DMS53 (cell line): Measurements from ENCODE around the gene NKX2-3.

ENCODE experiments used
- DNase-seq: peaks from one replicate; lab custom pipeline; 2025; lab: John Stamatoyannopoulos, UW

Gene NKX2-3

GRCh38 chr10:99526861-99527504, 5.8 kb upstream of the NKX2-3 start:
- DNase-seq: no peak

GRCh38 chr10:99527526-99528493, 4.9 kb upstream of the NKX2-3 start:
- peak; percentile 33 for DNase-seq

GRCh38 chr10:99528494-99529441, 4.0 kb upstream of the NKX2-3 start:
- DNase-seq: peak; percentile 30

- no peak for DNase-seq
These were observed 3.1 kb upstream of the NKX2-3 start for GRCh38 chr10:99529591-99530107.

GRCh38 chr10:99530108-99531025, 2.4 kb upstream of the NKX2-3 start:
- DNase-seq: peak; percentile 27

- DNase-seq: peak; percentile 22
These were observed 1.6 kb upstream of the NKX2-3 start for GRCh38 chr10:99531026-99531695.

- DNase-seq: no peak
These were observed 797 bp upstream of the NKX2-3 start for GRCh38 chr10:99531696-99532593.

GRCh38 chr10:99533496-99534449, 1.0 kb downstream of the NKX2-3 start:
- DNase-seq: peak; percentile 40

- DNase-seq: peak; percentile 40
These were observed 1.8 kb downstream of the NKX2-3 start for GRCh38 chr10:99534450-99534938.

- peak; percentile 85 for DNase-seq
These were observed 2.4 kb downstream of the NKX2-3 start for GRCh38 chr10:99534939-99535763.

GRCh38 chr10:99535764-99536337, 3.1 kb downstream of the NKX2-3 start:
- peak; percentile 59 for DNase-seq

GRCh38 chr10:99536338-99537085, 3.8 kb downstream of the NKX2-3 start:
- peak; percentile 78 for DNase-seq

- peak; percentile 57 for DNase-seq
These were observed 4.6 kb downstream of the NKX2-3 start for GRCh38 chr10:99537086-99537988.
